OCI-LY3 (cell line): ENCODE data around the gene MFRP.

Experiments
- EZH2phosphoT487 ChIP-seq: fragments of 200-600 bp; shearing (Covaris generic); IDR thresholded peaks from 2 replicates; pipeline ENCODE4 v1.6.1; 2018; ENCODE audit warnings: antibody characterized with exemption, mixed run types, low read depth
- TF ChIP-seq, protein P1 (sequence below): fragments of 200-600, 300-600 bp; sonication (generic); IDR thresholded peaks from 2 replicates; pipeline ENCODE4 v1.5.1; 2014; ENCODE audit warnings: antibody characterized with exemption, low read length, low read depth

DNA sequence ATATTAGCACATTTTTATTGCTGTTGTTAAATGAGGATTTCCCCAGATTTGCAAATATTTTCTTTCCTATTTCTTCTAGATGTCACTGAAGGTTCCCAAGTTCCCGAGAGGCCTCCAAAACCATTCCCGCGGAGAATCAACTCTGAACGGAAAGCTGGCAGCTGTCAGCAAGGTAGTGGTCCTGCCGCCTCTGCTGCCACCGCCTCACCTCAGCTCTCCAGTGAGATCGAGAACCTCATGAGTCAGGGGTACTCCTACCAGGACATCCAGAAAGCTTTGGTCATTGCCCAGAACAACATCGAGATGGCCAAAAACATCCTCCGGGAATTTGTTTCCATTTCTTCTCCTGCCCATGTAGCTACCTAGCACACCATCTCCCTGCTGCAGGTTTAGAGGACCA lies 47.1 kb downstream of the MFRP start:
- no peak for TF ChIP-seq EZH2phosphoT487
- TF ChIP-seq, protein P1, sequence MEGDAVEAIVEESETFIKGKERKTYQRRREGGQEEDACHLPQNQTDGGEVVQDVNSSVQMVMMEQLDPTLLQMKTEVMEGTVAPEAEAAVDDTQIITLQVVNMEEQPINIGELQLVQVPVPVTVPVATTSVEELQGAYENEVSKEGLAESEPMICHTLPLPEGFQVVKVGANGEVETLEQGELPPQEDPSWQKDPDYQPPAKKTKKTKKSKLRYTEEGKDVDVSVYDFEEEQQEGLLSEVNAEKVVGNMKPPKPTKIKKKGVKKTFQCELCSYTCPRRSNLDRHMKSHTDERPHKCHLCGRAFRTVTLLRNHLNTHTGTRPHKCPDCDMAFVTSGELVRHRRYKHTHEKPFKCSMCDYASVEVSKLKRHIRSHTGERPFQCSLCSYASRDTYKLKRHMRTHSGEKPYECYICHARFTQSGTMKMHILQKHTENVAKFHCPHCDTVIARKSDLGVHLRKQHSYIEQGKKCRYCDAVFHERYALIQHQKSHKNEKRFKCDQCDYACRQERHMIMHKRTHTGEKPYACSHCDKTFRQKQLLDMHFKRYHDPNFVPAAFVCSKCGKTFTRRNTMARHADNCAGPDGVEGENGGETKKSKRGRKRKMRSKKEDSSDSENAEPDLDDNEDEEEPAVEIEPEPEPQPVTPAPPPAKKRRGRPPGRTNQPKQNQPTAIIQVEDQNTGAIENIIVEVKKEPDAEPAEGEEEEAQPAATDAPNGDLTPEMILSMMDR = no peak
